ENCODE results near the gene HTT-AS. TPM values are rescaled to one million over a fixed set of nuclear protein-coding genes. Genes with fewer than 3 reads are reported as not detected.

Gene HTT-AS
- total and polyA plus RNA-seq, 12 donors = not detected

- no peaks in the 10 kb centered on the region for H3K27me3 ChIP-seq
- H3K4me1 ChIP-seq (replicated peaks in 1 of 2) = peaks cover 10 to 15% of the 10 kb centered on the region in 2 donors
- no peak overlapping the region for H3K27ac ChIP-seq
- H3K9me3 ChIP-seq (replicated peaks in 1 of 3) = no peaks in the 10 kb centered on the region
- no peaks in the 10 kb centered on the region for H3K36me3 ChIP-seq (replicated peaks in 1 of 2)
- WGBS, 4 donors = 81 to 90% (median 87%) methylated on average over 11 of the region's 11 CpGs
- no peak for DNase-seq
- no peak overlapping the region for H3K4me3 ChIP-seq
- TF ChIP-seq CTCF (IDR thresholded peaks at IDR 0.05) (no peak), POLR2A (IDR thresholded peaks at IDR 0.05) (no peak)
- intact Hi-C loops (cut with DNase I) = no loop called here
Observed at GRCh38 chr4:3043282-3044020, 30.9 kb downstream of the HTT-AS start.

- H3K9me3 ChIP-seq (replicated peaks in 1 of 3) = no peaks in the 10 kb centered on the region
- TF ChIP-seq POLR2A (IDR thresholded peaks at IDR 0.05) (no peak), CTCF (IDR thresholded peaks at IDR 0.05) (no peak)
- intact Hi-C loops (cut with DNase I) = no loop called here
- H3K4me3 ChIP-seq = peak overlapping the region in 2 of 4 donors; percentile 17 to 52
- DNase-seq = no peak
- no peaks in the 10 kb centered on the region for H3K36me3 ChIP-seq (replicated peaks in 1 of 2)
- peak overlapping the region in 2 of 5 donors; percentile 82 for H3K27ac ChIP-seq
- peaks cover 10 to 24% of the 10 kb centered on the region in 2 donors for H3K4me1 ChIP-seq (replicated peaks in 1 of 2)
- no peaks in the 10 kb centered on the region for H3K27me3 ChIP-seq
- WGBS, 4 donors = 46 to 56% (median 52%) methylated on average over 10 of the region's 10 CpGs
Observed at GRCh38 chr4:3042226-3042625, 32.1 kb downstream of the HTT-AS start.

- Histone ChIP-seq H3K27me3 (no peaks in the 10 kb centered on the region), H3K27ac (peak overlapping the region in 3 of 5 donors; percentile 65 to 82 (median 82)), H3K4me1 (replicated peaks in 1 of 2) (peaks cover 10 to 24% of the 10 kb centered on the region in 2 donors), H3K9me3 (replicated peaks in 1 of 3) (no peaks in the 10 kb centered on the region), H3K36me3 (replicated peaks in 1 of 2) (no peaks in the 10 kb centered on the region), H3K4me3 (peak overlapping the region in 2 of 4 donors; percentile 17 to 52)
- intact Hi-C loops (cut with DNase I) = no loop called here
- 10 to 27% (median 25%) methylated on average over 8 to 57 of the region's 57 CpGs for WGBS, 4 donors
- peak; percentile 65 to 92 (median 88) for DNase-seq
- TF ChIP-seq POLR2A (IDR thresholded peaks at IDR 0.05) = peak in 1 of 2 donors; percentile 48
- TF ChIP-seq CTCF (IDR thresholded peaks at IDR 0.05) = no peak
Observed at GRCh38 chr4:3041192-3042142, 32.9 kb downstream of the HTT-AS start.
